GM12864 (cell line): ENCODE results near the gene PQBP1.

Experiments
- DNase-seq: peaks from one replicate; pipeline ENCODE4 v3.0.0-alpha.2; 2011; ENCODE audit warnings: low read depth
- H3K4me3 ChIP-seq: 2 replicates; pipeline ENCODE4 v1.5.1; 2011; ENCODE audit warnings: mild to moderate bottlenecking, low read depth, low read length, control low read depth
- CTCF ChIP-seq: IDR thresholded peaks from 2 replicates; pipeline ENCODE4 v1.5.1; 2011; ENCODE audit warnings: low read depth, mild to moderate bottlenecking, moderate library complexity, low read length, control low read depth, inconsistent platforms; ENCODE audit errors: missing control alignments

The PQBP1 gene

GRCh38 chrX:48894891-48895290, 2.8 kb upstream of the PQBP1 start:
- DNase-seq: no peak
- no peak overlapping the region for H3K4me3 ChIP-seq
- no peak for TF ChIP-seq CTCF

- TF ChIP-seq CTCF: no peak
- no peak for DNase-seq
Observed at GRCh38 chrX:48896611-48897011, 1.1 kb upstream of the PQBP1 start.

GRCh38 chrX:48897157-48897624, 539 bp upstream of the PQBP1 start:
- DNase-seq: no peak
- peak overlapping the region; percentile 91 for H3K4me3 ChIP-seq
- TF ChIP-seq CTCF: no peak

More at GRCh38 chrX:48896611-48897011, 1.1 kb upstream of the PQBP1 start:
- peak overlapping the region; percentile 91 for H3K4me3 ChIP-seq

GRCh38 chrX:48899078-48899410, 1.3 kb downstream of the PQBP1 start:
- TF ChIP-seq CTCF: no peak
- H3K4me3 ChIP-seq: peak overlapping the region; percentile 91; the same call in 1 of the 2 replicates
- DNase-seq: no peak

- no peak for TF ChIP-seq CTCF
- DNase-seq: no peak
- no peak overlapping the region for H3K4me3 ChIP-seq
Observed at GRCh38 chrX:48901069-48901468, 3.3 kb downstream of the PQBP1 start.

GRCh38 chrX:48902135-48902534, 4.4 kb downstream of the PQBP1 start:
- TF ChIP-seq CTCF: no peak
- H3K4me3 ChIP-seq: no peak overlapping the region
- DNase-seq: no peak

- no peak for DNase-seq
- no peak overlapping the region for H3K4me3 ChIP-seq
- TF ChIP-seq CTCF: no peak
Observed at GRCh38 chrX:48902776-48903175, 5.0 kb downstream of the PQBP1 start.
